ENCODE measurements around the gene BCS1L. TPM values are rescaled to one million over a fixed set of nuclear protein-coding genes. Genes with fewer than 3 reads are reported as not detected.
A peak's percentile ranks its signal among the peaks of the same experiment; 100 is the strongest.

BCS1L gene
- total and polyA plus RNA-seq, 12 donors: 34.8 to 84.2 (median 45.9) TPM

DNA sequence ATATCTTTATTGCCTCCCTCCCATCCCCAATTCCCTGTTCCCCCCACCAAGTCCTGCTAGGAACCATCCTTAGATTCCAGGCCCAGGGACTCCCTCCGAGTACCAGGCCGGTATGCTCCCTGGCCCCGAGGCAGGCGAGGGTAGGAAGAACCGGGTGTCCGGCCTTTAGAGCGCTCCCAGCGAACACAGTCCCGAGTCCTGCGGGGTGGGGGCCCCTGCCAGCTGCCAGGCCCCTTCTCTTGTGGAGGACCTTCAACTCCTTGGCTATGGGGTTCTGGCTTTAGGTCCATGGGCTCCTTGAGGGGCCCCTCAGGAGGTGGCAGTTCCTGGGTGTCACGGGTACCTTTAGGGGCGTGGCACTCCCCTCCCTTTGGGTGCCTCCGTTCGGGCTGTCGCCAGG lies 4.4 kb downstream of the BCS1L start:
- TF ChIP-seq, protein P1, sequence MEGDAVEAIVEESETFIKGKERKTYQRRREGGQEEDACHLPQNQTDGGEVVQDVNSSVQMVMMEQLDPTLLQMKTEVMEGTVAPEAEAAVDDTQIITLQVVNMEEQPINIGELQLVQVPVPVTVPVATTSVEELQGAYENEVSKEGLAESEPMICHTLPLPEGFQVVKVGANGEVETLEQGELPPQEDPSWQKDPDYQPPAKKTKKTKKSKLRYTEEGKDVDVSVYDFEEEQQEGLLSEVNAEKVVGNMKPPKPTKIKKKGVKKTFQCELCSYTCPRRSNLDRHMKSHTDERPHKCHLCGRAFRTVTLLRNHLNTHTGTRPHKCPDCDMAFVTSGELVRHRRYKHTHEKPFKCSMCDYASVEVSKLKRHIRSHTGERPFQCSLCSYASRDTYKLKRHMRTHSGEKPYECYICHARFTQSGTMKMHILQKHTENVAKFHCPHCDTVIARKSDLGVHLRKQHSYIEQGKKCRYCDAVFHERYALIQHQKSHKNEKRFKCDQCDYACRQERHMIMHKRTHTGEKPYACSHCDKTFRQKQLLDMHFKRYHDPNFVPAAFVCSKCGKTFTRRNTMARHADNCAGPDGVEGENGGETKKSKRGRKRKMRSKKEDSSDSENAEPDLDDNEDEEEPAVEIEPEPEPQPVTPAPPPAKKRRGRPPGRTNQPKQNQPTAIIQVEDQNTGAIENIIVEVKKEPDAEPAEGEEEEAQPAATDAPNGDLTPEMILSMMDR (IDR thresholded peaks at IDR 0.05): no peak
- DNase-seq (no peak), ATAC-seq (no peak)
- H3K9me3 ChIP-seq: no peaks in the 10 kb centered on the region
- no peak overlapping the region for H3K4me3 ChIP-seq
- H3K27ac ChIP-seq: no peak overlapping the region
- H3K27me3 ChIP-seq: no peaks in the 10 kb centered on the region
- WGBS, 2 donors: 90 to 91% methylated on average over 15 of the region's 15 CpGs
- peaks cover 0 to 12% (median 9%) of the 10 kb centered on the region in 9 donors for H3K4me1 ChIP-seq
- intact Hi-C loops (cut with DNase I): no loop called here
- H3K36me3 ChIP-seq: peaks cover 0 to 78% (median 59%) of the 10 kb centered on the region in 9 donors

DNA sequence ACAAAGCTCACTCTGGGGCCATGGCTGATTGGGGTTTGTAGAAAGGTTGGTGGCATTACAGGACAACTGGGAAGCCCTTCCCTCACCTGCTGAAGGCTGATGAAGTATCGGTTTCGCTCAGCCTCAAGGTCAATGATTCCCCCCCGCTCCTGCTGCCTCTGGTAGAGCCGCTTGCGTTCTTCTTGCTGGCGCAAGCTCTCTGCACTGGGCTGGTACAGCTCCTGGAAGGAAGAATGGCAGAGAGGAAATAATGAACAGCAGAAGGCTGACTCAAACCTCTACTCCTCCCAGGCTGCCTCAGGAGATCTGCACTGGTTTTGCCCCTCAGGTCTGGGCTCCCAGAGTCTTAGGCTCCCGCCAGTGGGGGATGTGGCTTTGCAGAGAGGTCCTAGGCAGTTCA lies 5.2 kb downstream of the BCS1L start:
- TF ChIP-seq, protein P1 (IDR thresholded peaks at IDR 0.05): no peak
- H3K4me3 ChIP-seq: no peak overlapping the region
- H3K9me3 ChIP-seq: no peaks in the 10 kb centered on the region
- H3K36me3 ChIP-seq: peaks cover 0 to 84% (median 59%) of the 10 kb centered on the region in 9 donors
- peaks cover 0 to 17% (median 9%) of the 10 kb centered on the region in 9 donors for H3K4me1 ChIP-seq
- WGBS, 2 donors: 94 to 97% methylated on average over 7 of the region's 7 CpGs
- DNase-seq: no peak
- no peaks in the 10 kb centered on the region for H3K27me3 ChIP-seq
- ATAC-seq: no peak
- no peak overlapping the region for H3K27ac ChIP-seq
- intact Hi-C loops (cut with DNase I): no loop called here

DNA sequence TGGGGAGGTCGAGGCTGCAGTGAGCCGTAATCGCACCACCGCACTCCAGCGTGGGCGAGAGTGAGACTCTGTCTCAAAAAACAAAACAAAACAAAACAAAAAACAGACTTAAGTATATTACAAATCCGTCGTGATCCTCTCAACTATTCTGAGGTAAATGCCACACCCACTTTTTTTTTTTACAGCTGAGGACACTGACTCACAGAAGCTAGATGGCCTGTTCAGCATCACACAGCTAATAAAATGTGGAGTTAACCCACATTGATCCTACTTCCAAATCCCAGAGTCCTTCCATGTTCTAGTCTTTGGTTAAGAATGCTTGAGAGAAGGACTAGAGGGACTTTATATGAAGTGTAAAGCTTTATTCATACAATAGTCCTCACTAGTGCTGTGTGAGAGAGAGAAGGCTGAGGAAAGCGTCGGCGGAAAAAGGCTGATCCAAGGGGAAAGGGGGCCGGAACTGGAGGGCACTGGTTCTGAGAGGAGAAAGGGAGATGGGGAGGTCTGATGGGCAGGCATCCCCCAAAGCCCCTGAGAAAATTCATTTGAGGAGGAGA lies 11.7 kb downstream of the BCS1L start:
- intact Hi-C loops (cut with DNase I): no loop called here
- H3K4me1 ChIP-seq: peaks cover 4 to 25% (median 16%) of the 10 kb centered on the region in 9 donors
- WGBS, 2 donors: 40 to 42% methylated on average over 12 of the region's 12 CpGs

DNA sequence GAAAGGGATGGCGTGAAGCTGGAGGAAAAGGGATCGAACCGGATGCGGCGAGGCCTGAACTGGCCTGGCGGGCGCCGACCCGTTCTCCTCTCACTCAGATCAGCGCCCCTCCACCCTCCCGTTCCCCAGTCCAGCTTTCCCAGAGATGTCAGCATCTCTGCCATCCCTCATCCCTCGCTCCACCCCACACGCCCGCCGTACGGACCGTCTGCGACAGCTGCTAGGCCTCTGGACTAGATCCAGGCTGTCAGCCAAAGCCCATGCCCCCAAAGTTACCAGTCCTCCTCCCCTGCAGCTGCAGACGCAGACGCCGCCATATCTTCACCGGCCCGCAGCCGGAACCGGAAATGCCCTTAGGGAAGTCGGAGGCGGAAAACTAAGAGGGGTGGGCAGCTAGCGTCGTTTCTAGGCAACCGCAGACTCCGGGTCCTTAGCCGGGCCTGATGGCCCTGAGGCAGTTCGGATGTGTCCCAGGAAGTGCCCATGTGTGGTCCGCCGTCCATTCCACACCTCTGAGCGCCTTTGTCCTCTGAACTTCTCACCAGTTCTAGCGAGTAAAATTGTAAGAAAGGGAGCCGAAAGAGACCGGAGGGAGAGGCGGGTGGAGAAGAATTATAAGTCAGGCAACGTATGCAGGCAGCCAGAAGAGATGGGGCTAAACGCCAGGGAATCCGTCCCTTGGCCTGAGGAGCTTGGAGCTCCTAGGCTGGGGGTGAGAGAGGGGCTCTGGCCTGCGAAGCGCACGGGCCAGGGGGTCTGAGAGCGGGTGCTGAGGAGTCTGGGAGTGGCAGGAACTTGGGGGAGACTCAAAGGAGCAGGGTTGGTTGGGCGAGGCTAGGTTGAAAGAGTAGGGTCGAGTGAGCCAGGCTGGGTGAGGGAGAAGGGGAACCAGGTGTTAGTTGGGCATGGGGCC lies 12.4 kb downstream of the BCS1L start, which contains the start of the genes RNF25 and STK36:
Gene RNF25, minus strand, starts transcription at position 349 of the 913 bp plus-strand sequence. Its CDS starts 32 bp downstream, at position 317.
Gene STK36, plus strand, starts transcription at position 433 of the 913 bp plus-strand sequence. CDS start 744 bp downstream, outside the sequence.
- H3K36me3 ChIP-seq: peaks cover 0 to 48% (median 15%) of the 10 kb centered on the region in 9 donors
- no peaks in the 10 kb centered on the region for H3K9me3 ChIP-seq
- peak within 1 kb of the TSS; percentile 43 to 97 (median 72) for H3K4me3 ChIP-seq
- H3K4me1 ChIP-seq: peaks cover 4 to 25% (median 16%) of the 10 kb centered on the region in 9 donors
- H3K27ac ChIP-seq: peak within 1 kb of the TSS; percentile 51 to 89 (median 80)
- H3K27me3 ChIP-seq: no peaks in the 10 kb centered on the region
- intact Hi-C loops (cut with DNase I): no loop called here
- peak; percentile 79 to 86 for DNase-seq
- WGBS, 2 donors: 0% methylated on average over 49 of the region's 49 CpGs
- ATAC-seq: peak; percentile 94 to 98 (median 96)
- TF ChIP-seq, protein P1 (IDR thresholded peaks at IDR 0.05): no peak

More for the DNA sequence above, 11.7 kb downstream of the BCS1L start:
- DNase-seq (no peak), ATAC-seq (peak in 6 of 8 donors; percentile 3 to 28 (median 14))
- peak overlapping the region in 9 of 10 donors; percentile 62 to 89 (median 80) for H3K27ac ChIP-seq
- TF ChIP-seq, protein P1 (IDR thresholded peaks at IDR 0.05): no peak
- H3K9me3 ChIP-seq: no peaks in the 10 kb centered on the region
- no peaks in the 10 kb centered on the region for H3K27me3 ChIP-seq
- H3K4me3 ChIP-seq: peak overlapping the region; percentile 43 to 97 (median 72)
- H3K36me3 ChIP-seq: peaks cover 0 to 48% (median 16%) of the 10 kb centered on the region in 9 donors

Data from heart right ventricle (tissue), 16 donors.